Cerebellar nuclear complex (tissue), 1 donor: ENCODE measurements around the gene KCTD21.

Experiments
- DNase-seq, 2 experiments: peaks; one replicate each; lab custom pipeline; 2025; lab: John Stamatoyannopoulos, UW

KCTD21 gene

GRCh38 chr11:78139422-78140391, 48.7 kb downstream of the KCTD21 start, which contains the start of gene ALG8:
Gene ALG8, minus strand, starts transcription at chr11:78139626. Its CDS starts 38 bp downstream, at chr11:78139588.
- peak; percentile 11 to 80 for DNase-seq

GRCh38 chr11:78138694-78139421, 49.6 kb downstream of the KCTD21 start:
- DNase-seq = no peak

- no peak for DNase-seq
These were observed 50.1 kb downstream of the KCTD21 start for GRCh38 chr11:78138291-78138690.

- DNase-seq = no peak
These were observed 56.0 kb downstream of the KCTD21 start for GRCh38 chr11:78132475-78132874.

- no peak for DNase-seq
These were observed 56.5 kb downstream of the KCTD21 start for GRCh38 chr11:78131956-78132355.

GRCh38 chr11:78127403-78127802, 61.0 kb downstream of the KCTD21 start:
- no peak for DNase-seq
